ENCODE measurements around the gene TNNI3K.
A peak's percentile ranks its signal among the peaks of the same experiment; 100 is the strongest.

The TNNI3K gene

DNA sequence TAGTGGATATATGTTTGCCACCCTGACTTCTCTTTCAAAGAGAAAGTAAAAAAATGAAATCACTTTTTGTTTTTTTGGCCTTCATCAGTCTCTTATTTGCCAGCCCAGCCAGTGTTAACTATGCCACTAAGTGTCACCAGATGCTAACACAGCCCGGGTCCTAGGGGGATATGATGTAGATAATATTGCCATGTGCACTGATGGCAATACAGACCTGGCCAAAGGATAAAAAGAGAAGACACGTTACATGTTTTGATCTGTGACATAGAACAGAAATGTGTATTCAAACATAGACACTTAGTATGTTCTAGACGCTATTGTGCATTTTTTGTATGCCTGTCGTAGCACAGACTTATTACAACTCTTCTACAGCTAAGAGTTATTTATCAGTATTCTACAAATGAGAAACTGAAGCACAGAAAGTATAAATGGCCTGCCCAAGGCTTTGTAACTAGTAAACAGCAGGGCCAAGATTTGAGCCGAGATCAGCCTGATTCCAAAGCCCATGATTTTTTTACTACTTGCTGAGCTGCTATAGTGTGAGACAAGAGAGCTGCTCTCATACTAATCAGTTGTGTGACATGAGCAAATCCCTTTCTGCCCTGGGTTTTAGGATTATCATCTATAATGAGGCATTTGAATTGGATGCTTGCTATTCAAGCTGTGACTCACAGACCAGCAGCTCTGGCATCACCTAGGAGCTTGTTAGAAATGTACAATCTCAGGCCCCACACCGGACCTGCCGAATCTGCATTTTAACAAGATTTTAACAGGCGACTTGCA is 270.9 kb downstream of the TNNI3K start:
- peak; percentile 75 for DNase-seq

DNA sequence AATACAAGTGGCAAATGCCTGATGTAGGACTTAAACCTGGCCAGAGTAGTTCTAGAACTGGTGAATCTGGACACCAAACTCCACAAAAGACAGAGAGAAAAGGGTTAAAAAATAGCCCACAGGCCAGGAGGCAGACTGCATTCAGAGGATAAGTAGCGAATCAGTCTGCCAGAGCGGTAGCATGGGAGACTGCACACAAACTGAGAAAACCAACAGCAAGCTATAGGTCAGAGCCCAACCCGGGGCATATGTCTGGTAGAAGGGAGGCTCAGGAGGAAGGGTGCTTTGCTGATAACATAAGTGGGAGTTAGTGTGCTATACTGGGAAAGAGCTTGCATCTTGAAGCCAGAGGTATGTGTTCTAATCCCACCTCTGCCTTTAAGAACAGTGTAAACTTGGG is 273.3 kb downstream of the TNNI3K start:
- no peak for DNase-seq

DNA sequence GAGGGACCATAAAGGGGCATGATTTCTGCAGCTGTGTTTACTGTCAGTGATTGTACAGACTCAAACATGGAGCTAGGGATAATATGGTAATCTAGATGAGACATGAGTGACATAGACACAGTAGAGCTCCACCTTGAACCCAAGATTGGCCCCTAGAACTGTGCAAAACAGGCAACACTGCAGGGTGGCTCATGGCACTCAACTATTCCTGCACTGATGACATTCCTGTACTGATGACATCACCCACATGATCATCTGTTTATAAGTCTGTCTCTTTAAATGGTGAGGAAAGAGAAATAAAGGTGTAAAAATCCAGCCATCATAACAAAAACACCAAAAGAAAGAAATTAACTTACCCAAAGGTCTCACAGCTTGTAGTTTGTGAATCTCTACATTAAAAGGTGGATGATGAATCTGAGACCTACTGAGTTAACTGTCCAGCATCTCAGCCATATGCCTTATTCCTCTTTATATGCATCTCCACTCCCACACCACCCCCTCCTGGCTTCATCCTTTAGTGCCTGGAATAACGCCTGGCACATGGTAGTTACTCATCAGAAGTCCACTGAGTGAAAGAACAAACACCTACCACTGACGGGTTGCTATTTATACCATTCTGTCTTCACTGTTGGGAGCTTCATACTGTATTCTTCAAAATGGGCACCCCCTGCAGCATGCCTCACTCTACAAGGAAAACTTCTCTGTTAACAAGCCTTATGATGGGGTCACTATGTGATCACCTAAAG is 277.2 kb downstream of the TNNI3K start, which contains the start of gene LRRC53:
Gene LRRC53, minus strand, starts transcription at position 442 of the 746 bp plus-strand sequence. CDS start 29,262 bp downstream, outside the sequence.
- DNase-seq, result no peak

- no peak for DNase-seq
These were observed 278.5 kb downstream of the TNNI3K start for GRCh38 chr1:74513411-74514300.

GRCh38 chr1:74517599-74518051 is 282.4 kb downstream of the TNNI3K start:
- DNase-seq, result no peak

DNA sequence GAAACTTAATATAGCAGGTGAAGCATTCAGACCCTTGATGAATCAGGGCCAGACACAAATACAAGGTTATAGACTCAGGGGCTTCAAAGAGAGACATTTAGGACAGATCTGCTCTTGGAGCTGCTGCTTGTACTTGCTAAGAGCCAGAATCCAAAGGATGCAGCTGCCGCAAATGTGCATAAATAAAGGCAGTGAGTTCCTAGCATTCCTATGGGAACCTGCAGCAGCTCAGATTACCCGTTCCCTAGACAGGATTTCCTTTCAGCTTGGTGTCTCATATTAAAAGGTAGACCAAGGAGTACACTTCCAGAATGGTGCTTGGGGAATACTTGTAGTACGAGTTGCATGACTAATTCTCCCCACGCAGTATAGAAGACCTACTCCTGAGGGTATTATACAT is 287.0 kb downstream of the TNNI3K start:
- DNase-seq, result no peak

DNA sequence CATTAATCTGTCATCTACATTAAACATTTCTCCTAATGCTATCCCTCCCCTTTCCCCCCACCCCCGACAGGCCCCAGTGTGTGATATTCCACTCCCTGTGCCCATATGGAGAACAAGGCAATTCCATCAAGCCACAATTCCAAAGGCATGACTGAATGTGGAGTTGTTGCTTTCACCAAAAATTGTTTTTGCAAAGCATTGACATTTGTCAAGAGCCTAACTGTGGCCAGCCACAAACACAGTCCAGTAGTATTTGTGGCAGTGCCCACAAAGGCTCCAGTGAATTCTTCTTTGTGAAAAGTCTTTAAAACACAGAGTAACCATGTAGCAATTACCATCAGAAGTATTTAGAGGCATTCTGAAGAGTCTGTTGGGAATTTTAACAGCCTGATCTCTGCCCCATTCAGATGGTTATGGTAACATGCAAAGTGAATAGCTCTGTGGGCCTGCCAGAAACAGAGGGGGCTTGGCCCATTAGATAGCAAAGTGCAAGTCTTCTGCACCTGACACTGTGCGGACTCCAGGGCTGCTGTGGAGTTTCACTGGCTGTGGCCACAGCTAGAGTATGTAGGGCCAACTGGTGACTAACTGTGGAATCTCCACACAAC is 288.8 kb downstream of the TNNI3K start:
- no peak for DNase-seq

- DNase-seq, result no peak
These were observed 291.5 kb downstream of the TNNI3K start for GRCh38 chr1:74526708-74527107.

- no peak for DNase-seq
These were observed 292.9 kb downstream of the TNNI3K start for GRCh38 chr1:74528123-74528522.

- no peak for DNase-seq
These were observed 295.7 kb downstream of the TNNI3K start for GRCh38 chr1:74530892-74531291.

GRCh38 chr1:74531796-74532195 is 296.6 kb downstream of the TNNI3K start:
- DNase-seq, result no peak

DNA sequence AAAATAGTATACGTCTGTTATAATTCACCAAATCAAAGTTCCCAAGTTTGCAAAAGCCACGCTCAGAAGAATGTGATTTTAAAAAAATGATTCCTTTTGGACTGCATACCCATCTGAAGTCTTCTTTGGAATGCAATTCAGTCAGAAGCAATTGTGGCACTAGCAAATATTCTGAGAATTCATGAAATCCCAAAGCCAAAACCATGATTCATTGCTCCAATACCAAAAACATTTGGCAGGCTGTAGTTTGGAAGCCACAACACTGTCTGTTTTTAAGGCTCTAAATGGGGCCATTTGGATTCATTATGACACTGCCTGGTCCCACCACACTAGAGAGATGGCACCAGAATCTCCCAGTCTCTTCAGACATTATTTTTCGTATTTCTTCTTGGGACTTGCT is 299.1 kb downstream of the TNNI3K start:
- no peak for DNase-seq

DNA sequence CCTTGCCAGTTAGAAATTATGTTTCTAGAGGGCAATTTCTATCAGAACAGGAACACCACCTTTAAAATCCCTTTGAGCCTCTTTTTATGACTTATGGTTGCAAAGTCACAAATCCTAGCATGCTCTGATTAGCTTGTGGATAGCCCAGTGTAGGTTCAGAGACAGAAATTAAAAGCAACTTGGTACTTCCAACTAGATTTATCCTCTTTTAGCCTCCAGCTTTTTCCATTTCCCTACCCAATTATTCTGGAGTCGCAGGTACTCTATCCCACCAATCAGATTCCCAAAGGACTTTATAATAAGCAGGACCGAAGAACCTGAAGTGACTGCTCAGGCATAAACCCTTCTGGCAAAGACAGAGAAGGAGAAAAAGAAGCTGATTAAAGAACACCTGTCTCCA is 310.6 kb downstream of the TNNI3K start:
- no peak for DNase-seq

DNA sequence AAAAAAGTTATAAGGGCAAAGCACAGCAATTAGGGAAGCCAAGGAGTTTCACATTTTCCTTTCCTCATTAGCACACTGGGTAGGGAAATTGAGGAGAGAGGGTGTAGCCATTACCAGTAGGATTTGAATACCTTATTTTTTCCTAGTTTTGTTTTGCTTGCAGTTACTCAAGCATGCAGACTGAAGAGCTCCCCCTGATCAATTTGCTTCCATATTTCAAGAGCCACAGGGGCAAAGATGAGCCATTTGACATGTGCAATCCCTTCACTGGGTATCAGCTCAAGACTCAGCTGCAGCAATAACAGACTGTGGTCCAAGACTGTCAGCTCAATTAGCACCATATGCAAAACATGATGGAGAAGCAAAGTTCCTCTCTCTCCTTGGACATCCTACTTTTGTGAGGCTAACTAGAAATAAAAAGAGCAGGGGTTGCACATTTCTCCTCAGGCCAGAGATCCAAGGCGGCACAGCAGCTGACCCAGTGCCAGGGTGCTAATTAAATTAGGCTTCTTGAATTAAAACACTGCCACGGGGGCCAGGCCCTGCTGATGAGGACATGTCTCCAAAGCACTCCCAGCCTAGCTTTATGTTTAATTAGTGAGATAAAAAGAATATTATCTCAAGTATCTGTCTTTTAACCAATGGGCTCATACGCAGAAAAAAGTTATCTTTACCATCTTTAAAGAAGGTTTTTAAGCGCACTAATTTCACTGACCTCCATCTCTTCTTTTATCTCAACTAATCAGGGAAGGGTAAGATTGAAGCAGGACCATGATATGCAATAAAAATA is 314.0 kb downstream of the TNNI3K start:
- no peak for DNase-seq

DNA sequence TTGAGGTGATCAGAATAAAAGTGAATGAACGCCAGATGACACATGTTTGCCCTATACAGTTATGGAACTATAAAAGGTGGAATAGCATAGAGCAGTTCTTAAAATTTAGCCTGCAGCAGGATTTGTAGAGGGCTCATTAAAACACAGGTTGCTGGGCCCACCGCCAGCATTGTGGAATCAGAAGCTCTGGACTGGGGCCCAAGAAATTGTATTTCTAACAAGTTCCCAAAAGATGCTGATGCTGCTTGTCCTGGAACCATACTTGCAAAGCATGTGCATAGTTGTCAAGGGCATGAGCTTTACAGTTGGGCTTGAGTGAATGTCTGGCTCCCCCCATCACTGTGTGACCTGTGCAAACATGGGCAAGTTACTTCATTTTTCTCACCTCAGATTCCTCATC is 314.7 kb downstream of the TNNI3K start:
- DNase-seq, result no peak

DNA sequence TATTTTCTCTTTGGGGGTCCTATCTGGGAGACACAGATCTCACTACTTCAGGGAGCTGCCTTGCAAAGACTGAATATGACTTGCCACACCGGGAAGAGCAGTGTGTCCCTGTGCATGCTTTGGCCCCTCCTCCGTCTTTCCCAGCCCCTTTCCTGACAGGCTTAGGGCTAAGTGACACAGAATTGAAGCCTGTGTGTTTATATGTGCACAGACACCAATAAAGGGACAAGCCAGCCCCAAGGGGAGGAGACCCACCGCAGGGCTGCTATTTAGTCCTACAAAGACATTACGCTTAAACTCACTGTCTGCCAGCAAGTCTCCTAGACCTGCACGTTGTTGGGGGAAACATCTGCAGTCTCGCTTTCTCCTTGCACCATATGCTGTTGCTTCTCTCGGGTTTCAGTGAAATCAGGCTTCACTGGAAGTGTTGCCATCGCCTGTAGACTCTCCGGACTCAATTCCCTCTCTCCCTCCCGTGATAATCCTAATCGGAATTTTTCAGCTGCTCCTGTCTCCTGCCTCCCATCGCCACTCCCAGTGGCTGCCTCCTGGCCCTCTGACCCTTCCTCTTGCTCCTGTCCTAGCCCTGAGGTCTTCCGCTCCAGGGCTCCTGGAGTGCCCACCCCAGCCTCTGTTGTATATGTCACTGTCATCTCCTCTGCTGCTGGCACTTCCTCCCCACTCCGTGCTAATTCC is 335.8 kb downstream of the TNNI3K start:
- peak; percentile 77 for DNase-seq

- no peak for DNase-seq
These were observed 336.3 kb downstream of the TNNI3K start for GRCh38 chr1:74571493-74571800.

DNA sequence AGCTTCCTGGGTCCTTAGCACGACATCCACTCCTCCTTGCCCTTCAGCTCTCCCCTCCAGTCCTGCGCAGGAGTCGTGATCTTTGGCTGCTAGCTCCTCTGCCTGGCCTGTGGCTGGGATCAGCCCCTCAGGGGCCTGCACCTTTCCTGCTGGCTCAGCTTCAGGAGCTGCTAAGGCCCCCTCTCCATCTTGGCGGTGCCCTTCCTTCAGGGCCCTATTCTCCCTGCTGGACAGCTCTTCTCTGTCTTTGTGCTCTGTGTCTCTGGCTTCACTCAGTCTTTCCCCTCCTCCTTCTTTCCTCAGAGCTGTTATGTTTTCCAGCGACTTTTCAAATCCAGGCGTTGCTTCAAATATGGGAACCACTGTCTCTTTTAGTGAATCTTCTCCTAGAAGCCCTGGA is 336.7 kb downstream of the TNNI3K start:
- DNase-seq, result no peak

- DNase-seq, result no peak
These were observed 342.9 kb downstream of the TNNI3K start for GRCh38 chr1:74578101-74578500.

- DNase-seq, result no peak
These were observed 344.2 kb downstream of the TNNI3K start for GRCh38 chr1:74579425-74579824.

GRCh38 chr1:74583397-74583796 is 348.2 kb downstream of the TNNI3K start:
- no peak for DNase-seq
